HG02610 (cell line): ENCODE results near the gene RAB40AL.

Source experiments
- ATAC-seq: cut with Tn5 transposase; IDR thresholded peaks from one replicate; pipeline ENCODE4 v1.9.1; 2021; ENCODE audit warnings: mild to moderate bottlenecking, moderate library complexity; ENCODE audit not compliant: unreplicated experiment

RAB40AL gene

DNA sequence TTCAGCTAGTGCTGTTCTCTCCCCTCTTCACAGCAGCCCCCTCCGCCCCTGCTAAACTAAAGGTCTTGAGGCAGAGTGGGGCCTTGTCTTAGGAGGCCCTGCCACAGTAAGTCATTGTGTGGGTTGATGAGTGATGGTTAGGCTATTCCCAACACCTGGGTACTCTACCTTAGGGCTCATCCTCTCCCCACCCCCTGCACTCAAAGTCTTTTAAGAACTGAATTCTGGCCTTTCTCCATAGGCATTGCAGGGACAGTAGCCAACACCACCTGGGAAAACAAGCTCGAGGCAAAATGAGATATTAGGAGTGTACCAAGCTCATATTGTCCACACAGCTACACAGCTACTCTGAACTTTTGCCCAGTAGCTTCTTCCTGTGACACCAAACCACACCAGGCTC is 42.5 kb downstream of the RAB40AL start:
- ATAC-seq, result no peak

DNA sequence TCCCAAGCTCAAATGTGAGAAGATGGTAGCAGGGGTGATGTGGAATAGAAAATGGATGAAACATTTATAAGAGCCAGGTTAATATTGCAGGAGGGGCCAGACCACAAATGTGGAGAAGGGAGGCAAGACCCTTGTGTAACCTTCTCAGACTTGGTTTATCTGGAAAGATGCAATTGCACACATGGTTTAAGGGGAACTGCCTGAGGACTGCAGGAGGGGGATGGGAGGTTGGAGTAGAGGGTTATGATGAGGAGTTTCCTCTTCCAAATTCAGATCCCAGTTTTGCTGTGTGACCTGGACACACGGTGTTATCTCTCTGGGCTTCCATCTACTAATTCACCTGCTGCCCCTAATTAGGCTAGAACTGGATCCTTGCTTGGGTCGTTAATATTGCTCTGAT is 46.1 kb downstream of the RAB40AL start:
- no peak for ATAC-seq

DNA sequence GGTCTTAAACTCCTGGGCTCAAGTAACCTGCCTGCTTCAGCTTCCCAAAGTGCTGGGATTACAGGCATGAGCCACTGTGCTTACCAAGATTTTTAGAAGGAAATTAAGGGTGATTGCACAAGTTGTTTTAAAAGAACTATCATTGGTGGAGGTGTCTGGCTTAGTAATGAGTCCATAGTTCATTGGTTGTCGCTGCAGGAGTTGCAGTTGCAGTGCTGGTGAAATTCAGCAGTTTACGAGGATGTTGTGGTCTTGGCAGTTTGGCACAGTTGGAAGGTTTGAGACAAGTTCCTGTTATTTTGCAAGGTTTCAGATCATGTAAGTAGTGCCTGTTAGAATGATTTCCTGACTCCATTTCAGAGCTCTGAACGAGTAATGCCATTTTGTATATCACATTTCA is 48.1 kb downstream of the RAB40AL start:
- no peak for ATAC-seq
